Testis (tissue), 2 donors: ENCODE results near the gene SIK3.

Experiments used
- POLR2A ChIP-seq: fragments of 450-650 bp; IDR thresholded peaks from one replicate; pipeline ENCODE4 v1.6.1; 2017; ENCODE audit warnings: antibody characterized with exemption, mild to moderate bottlenecking, moderate library complexity
- TF ChIP-seq, protein P1 (sequence below), 3 experiments: fragments of 450-650 bp in 2 of 3; fragments of 200-600 bp in 1 of 3; sonication (generic) in 1 of 3; IDR thresholded peaks; one replicate each; pipeline ENCODE4 v1.5.1; 2016 to 2019; ENCODE audit warnings: antibody characterized with exemption in 3 of 3, mild to moderate bottlenecking in 2 of 3, moderate library complexity in 1 of 3

DNA sequence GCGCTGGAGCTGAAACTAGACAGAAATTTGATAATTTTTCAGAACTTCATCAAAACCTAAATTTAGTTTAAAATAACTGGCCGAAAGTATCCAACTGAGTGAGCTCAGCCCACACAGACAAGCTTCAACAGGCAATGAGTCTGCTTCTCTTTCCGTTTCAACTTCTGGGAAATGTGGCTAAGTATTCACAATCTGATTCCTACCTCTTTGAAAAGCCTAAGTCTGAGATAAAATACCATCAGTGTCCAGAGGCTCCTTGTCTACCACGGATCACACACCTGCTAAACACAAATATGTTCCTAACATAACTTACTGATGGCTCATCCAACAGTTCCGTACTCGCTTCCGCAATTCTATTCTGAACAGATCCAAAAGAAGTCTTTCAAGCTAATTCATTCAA lies 8.5 kb downstream of the SIK3 start:
- TF ChIP-seq POLR2A = no peak
- TF ChIP-seq, protein P1, sequence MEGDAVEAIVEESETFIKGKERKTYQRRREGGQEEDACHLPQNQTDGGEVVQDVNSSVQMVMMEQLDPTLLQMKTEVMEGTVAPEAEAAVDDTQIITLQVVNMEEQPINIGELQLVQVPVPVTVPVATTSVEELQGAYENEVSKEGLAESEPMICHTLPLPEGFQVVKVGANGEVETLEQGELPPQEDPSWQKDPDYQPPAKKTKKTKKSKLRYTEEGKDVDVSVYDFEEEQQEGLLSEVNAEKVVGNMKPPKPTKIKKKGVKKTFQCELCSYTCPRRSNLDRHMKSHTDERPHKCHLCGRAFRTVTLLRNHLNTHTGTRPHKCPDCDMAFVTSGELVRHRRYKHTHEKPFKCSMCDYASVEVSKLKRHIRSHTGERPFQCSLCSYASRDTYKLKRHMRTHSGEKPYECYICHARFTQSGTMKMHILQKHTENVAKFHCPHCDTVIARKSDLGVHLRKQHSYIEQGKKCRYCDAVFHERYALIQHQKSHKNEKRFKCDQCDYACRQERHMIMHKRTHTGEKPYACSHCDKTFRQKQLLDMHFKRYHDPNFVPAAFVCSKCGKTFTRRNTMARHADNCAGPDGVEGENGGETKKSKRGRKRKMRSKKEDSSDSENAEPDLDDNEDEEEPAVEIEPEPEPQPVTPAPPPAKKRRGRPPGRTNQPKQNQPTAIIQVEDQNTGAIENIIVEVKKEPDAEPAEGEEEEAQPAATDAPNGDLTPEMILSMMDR (IDR thresholded peaks at IDR 0.05) = no peak
